ENCODE data around the gene ENOPH1.
A peak's percentile ranks its signal among the peaks of the same experiment; 100 is the strongest.
"Not testable (repeated sequence)": the region's sequence is repeated elsewhere in the genome, so short reads cannot be mapped to it uniquely, and the experiment has no call there.

ENOPH1 gene

DNA sequence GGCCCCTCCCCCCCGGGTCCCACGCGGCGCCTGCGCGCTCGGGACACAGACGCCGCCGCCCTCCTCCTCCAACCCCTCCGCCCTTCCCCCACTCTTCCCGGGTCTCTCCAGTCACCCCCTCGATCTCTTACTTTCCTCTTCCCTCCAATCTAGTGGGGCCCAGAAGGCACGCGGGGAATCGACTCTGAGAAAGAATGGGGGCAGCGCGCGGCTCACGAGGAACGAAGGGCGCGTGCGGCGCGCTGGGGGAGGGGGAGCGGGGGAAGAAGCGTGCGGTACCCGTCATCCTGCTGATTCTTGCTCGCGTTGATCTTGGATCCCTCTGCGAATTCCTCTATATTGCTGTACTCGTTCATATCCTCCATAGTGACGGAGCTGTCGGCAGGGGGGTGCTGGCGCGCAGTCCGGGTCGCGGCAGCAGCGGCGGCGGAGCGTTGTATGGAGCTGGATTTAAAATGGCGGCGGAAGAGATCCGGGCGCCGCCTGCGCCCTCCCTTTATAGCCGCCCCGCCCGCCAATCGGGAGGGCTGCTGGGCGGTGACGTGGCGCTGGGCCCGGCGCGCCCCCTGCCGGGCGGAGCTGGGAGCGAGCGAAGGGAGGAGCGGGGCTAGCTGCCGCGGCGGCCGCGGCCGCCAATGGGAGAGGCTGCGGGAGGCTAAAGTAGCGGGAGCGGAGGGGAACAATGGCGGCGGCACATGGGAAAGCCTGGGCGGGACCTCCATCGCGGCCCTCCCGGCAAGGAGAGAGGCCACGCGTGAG, 1.2 kb upstream of the ENOPH1 start:
- DNase-seq, result peak; percentile 79

GRCh38 chr4:82429728-82430192, 630 bp upstream of the ENOPH1 start:
- DNase-seq, result no peak

- DNase-seq, result peak; percentile 45
Measured at GRCh38 chr4:82430964-82431745, 765 bp downstream of the ENOPH1 start.

- DNase-seq, result no peak
Measured at GRCh38 chr4:82431831-82432230, 1.4 kb downstream of the ENOPH1 start.

DNA sequence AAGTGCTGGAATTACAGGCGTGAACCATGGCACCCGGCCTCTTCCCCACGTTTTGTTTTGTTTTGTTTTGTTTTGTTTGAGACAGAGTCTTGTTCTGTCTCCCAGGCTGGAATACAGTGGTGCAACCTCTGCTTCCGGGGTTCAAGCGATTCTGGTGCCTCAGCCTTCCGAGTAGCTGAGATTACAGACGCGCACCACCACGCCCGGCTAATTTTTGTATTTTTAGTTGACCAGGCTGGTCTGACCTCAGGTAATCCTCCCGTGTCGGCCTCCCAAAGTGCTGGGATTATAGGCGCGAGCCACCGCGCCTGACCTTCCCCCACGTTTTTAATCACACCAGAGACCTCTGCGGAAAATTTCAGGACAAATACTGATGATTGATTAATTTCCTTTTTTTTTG, 2.2 kb downstream of the ENOPH1 start:
- no peak for DNase-seq

DNA sequence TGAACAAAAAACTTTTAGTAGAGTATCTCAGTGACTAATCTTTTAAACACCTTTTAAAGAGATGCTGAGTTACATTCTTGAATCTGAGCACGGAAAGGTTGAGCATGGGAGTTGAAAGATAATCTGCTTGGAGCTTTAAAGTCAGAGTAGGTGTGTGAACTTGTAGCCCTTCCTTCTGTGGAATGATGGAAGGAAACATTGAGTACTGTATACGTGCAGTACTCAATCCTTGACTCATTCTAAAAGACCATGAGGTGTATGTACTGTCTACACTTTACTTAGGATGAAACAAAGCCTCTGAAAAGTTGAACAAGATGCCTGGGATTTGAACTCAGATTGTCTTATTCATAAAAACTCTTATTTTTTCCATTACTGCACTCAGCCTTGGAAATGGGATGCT, 3.4 kb downstream of the ENOPH1 start:
- no peak for DNase-seq

DNA sequence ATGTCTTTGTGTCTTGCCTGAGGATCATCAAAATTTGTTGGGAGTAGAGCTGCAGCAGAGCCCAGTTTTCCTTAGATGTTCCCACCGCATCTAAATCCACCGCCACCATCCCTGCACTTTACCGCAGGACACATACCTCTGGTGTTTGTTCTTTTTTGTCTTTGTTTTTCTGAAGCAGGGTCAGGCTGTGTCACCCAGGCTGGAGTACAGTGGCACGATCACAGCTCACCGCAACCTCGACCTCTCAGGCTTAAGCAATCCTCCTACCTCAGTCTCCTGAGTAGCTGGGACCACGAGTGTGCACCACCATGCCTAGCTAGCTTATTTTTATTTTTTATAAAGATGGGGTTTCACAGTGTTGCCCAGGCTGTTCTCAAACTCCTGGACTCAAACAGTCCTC, 4.6 kb downstream of the ENOPH1 start:
- DNase-seq, result no peak

- no peak for DNase-seq
Measured at GRCh38 chr4:82436130-82436529, 5.7 kb downstream of the ENOPH1 start.

GRCh38 chr4:82436780-82437179, 6.4 kb downstream of the ENOPH1 start:
- DNase-seq, result no peak

DNA sequence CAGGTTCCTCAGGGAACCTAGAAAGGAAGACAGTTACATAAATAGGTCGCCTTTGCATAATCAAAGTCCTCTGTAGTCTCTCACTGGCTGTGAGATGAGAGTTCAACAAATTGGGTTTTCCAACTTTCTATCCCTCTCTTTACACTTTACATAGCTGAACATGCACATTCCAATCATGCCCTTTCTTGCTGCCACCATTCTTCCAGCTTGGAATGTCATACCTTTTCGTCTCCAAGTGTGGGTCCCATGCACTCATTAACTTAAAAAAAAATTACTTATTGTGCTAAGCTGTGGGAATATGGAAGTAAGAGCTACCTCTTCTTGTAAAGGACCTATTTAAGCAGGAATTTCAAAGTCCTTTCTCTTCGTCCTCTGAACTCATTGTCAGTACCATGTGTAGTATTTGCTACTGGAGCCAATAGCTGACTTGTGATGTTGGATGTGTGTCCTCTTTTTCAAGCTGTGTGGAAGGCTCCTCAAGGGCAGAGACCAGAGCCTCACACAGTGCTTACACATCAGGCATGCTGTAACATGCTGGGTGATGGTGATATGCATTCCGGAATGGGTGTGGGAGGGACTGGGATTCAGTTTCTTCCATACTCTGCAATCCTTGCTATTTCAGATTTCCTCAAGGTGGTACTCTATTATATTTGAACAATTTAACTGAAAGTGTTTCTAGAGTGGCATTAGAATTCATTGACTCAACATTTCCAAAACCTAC, 7.1 kb downstream of the ENOPH1 start:
- DNase-seq, result no peak

DNA sequence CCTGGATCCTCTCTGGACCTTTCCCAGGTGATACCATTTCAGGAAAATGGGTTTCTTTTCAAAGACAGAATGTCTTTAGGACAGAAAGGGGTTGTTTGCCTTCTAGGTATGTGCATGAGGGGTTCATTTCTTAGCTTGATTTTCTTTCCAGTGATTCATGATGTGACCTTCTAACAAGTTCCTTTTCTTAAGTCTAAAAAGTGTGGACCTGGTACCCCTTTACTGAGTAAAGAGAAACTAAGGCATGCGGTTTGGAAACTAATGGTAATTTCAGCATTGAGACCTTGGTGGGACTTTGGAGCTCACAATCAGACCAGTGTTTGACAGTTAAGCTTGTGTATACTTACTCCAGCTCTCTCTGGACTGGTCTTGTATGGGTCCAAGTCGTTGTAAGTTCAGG, 8.7 kb downstream of the ENOPH1 start:
- no peak for DNase-seq

GRCh38 chr4:82447886-82448285, 17.5 kb downstream of the ENOPH1 start:
- no peak for DNase-seq

DNA sequence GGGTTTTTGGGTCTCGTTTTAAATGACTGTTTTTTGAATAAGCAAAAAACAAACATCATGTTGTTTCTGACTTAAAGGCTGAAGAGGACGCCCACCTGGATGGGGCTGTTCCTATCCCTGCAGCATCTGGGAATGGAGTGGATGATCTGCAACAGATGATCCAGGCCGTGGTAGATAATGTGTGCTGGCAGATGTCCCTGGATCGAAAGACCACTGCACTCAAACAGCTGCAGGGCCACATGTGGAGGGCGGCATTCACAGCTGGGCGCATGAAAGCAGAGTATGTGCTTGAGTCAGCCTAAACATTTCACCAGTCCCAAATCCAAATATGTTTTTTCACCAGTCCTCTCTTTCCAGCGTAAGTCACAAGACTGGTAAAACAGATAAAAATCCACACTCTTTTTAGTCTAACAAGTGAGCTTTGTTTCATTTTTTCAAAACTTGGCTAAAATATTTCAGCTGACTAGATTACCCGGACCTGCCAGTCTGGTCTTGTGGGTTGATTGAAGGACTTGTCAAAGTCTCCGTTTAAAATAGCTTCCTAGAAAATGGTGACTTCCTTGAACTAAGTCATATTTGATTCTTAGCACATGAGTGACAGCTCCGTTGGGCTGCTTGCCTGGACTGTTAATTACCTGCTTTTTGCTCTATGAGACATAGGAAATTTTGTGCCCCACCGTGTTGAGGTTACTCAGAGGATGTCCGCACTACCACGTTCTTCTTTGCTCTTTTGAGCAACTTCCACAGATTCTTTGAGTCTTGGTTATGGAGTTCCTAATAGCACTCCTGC, 20.8 kb downstream of the ENOPH1 start:
- no peak for DNase-seq

- DNase-seq, result no peak
Measured at GRCh38 chr4:82452026-82452425, 21.6 kb downstream of the ENOPH1 start.

GRCh38 chr4:82457266-82457665, 26.9 kb downstream of the ENOPH1 start:
- no peak for DNase-seq

GRCh38 chr4:82458729-82459128, 28.3 kb downstream of the ENOPH1 start:
- no peak for DNase-seq

DNA sequence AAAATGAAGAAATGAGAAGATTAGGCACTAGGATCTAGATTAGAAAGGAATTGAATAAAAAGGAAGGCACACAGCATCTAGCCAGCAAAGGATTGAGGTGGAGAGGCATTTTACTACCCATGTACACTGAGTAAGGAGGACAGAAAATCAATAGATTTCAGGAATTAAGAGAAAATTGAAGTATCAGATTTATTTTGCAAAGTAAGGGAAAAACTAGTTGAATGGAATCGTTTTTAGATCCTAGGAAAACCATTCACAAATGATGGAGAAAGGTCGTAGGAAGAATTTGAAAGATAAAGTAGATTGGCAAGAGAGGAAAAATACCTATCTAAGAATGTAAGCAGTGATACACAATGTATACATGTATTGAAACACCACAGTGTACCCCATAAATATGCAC, 31.3 kb downstream of the ENOPH1 start:
- no peak for DNase-seq

DNA sequence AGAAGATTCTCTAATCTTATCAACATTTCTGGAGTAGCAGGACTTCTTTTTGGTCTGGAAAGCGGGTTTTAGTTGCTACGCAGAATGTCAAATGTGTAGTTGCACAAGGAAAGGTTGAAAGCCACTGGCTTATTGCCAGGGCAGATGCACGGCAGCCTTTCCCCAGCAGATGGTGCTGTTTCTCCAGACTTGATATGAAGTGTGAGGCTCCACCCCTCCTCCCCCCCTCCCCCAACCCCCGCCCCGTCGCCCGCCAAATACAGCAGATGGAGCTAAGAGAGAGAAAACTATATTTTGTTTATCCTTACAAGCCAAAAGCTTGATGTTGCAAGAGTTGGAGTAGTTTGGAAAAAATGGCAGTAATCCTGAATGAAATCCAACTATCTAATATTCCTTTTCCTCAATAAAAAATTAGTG, 32.0 kb downstream of the ENOPH1 start:
- peak; percentile 61 for DNase-seq

DNA sequence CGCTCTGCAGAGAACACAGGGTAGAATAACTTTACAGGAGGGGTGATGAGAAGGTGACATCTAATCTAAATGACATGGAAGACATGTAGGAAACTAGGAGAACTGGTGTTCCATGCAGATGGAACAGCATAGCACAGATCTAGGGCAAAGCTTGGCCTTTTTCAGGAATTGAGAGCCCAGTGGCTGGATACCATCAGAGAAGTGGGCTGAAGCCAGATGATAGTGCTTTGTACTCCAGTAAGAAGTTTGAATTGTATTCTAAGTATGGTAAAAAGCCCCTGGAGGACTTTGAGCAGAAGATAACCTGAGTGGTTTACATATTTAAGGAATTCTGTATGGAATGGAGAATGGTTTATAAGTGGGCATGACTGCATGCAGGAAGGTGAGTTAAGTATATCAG, 32.8 kb downstream of the ENOPH1 start:
- DNase-seq, result no peak

- DNase-seq, result peak; percentile 1
Measured at GRCh38 chr4:82467471-82467870, 37.1 kb downstream of the ENOPH1 start.

GRCh38 chr4:82469791-82470345, 39.5 kb downstream of the ENOPH1 start:
- no peak for DNase-seq

DNA sequence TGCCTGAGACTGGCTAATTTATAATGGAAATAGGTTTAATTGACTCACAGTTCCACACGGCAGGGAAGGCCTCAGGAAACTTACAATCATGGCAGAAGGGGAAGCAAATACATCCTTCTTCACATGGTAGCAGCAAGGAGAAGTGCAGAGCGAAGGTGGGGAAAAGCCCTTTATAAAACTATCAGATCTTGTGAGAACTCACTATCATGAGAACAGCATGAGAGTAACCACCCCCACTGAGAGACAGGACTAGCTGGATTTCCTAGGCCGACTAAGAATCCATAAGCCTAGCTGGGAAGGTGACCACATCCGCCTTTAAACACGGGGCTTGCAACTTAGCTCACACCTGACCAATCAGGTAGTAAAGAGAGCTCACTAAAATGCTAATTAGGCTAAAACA, 42.7 kb downstream of the ENOPH1 start:
- not testable (repeated sequence) for DNase-seq

All from NCI-H1105 treated with DMSO at 0.1 percent for 48 hours (cell line).